NOMO-1 treated with dmso at 0.1 percent for 144 hours (cell line): Measurements from ENCODE around the gene GNG2.

Experiments used
- DNase-seq: peaks from one replicate; lab custom pipeline; 2025; ENCODE audit not compliant: unreplicated experiment; lab: John Stamatoyannopoulos, UW

Gene GNG2

GRCh38 chr14:51938137-51938536 lies 77.7 kb downstream of the GNG2 start:
- DNase-seq: no peak

- no peak for DNase-seq
Measured at GRCh38 chr14:51938821-51939220, 78.4 kb downstream of the GNG2 start.

GRCh38 chr14:51939226-51939625 lies 78.8 kb downstream of the GNG2 start:
- no peak for DNase-seq

- DNase-seq: no peak
Measured at GRCh38 chr14:51939755-51940301, 79.4 kb downstream of the GNG2 start.

- DNase-seq: no peak
Measured at GRCh38 chr14:51942971-51943370, 82.6 kb downstream of the GNG2 start.

- no peak for DNase-seq
Measured at GRCh38 chr14:51950007-51950406, 89.6 kb downstream of the GNG2 start.

- no peak for DNase-seq
Measured at GRCh38 chr14:51951656-51952055, 91.2 kb downstream of the GNG2 start.

GRCh38 chr14:51954031-51954430 lies 93.6 kb downstream of the GNG2 start:
- DNase-seq: no peak

GRCh38 chr14:51954657-51955056 lies 94.2 kb downstream of the GNG2 start:
- DNase-seq: no peak

- no peak for DNase-seq
Measured at GRCh38 chr14:51957950-51958349, 97.5 kb downstream of the GNG2 start.

- no peak for DNase-seq
Measured at GRCh38 chr14:51959928-51960327, 99.5 kb downstream of the GNG2 start.

GRCh38 chr14:51960866-51961265 lies 100.5 kb downstream of the GNG2 start:
- no peak for DNase-seq

- DNase-seq: no peak
Measured at GRCh38 chr14:51962711-51963110, 102.3 kb downstream of the GNG2 start.

- no peak for DNase-seq
Measured at GRCh38 chr14:51963286-51963685, 102.9 kb downstream of the GNG2 start.

GRCh38 chr14:51967521-51967920 lies 107.1 kb downstream of the GNG2 start:
- DNase-seq: no peak

GRCh38 chr14:51969852-51970540 lies 109.6 kb downstream of the GNG2 start:
- DNase-seq: no peak

- no peak for DNase-seq
Measured at GRCh38 chr14:51972566-51972965, 112.2 kb downstream of the GNG2 start.

GRCh38 chr14:51977075-51977474 lies 116.7 kb downstream of the GNG2 start:
- no peak for DNase-seq

- DNase-seq: no peak
Measured at GRCh38 chr14:51978681-51979085, 118.3 kb downstream of the GNG2 start.

- peak; percentile 9 for DNase-seq
Measured at GRCh38 chr14:51979088-51979709, 118.8 kb downstream of the GNG2 start.

GRCh38 chr14:51981218-51981854 lies 120.9 kb downstream of the GNG2 start:
- DNase-seq: no peak

- DNase-seq: no peak
Measured at GRCh38 chr14:51988221-51988620, 127.8 kb downstream of the GNG2 start.
